Stimulated activated CD8-positive, alpha-beta memory T cell treated with anti-CD3 and anti-CD28 coated beads, Interleukin-4, amount 100 ng/mL, for 24 hours (primary cell): ENCODE measurements around the gene DISC1.
"Not testable (repeated sequence)": the region's sequence is repeated elsewhere in the genome, so short reads cannot be mapped to it uniquely, and the experiment has no call there.

Experiments used
- DNase-seq: peaks from one replicate; pipeline ENCODE4 v3.0.0-alpha.2; 2020; ENCODE audit warnings: low read depth

The DISC1 gene

GRCh38 chr1:231774719-231775335 lies 148.2 kb downstream of the DISC1 start:
- DNase-seq: no peak

GRCh38 chr1:231776010-231776756 lies 149.6 kb downstream of the DISC1 start:
- DNase-seq: no peak

GRCh38 chr1:231776757-231777062 lies 150.1 kb downstream of the DISC1 start:
- DNase-seq: no peak

GRCh38 chr1:231778009-231778719 lies 151.6 kb downstream of the DISC1 start:
- DNase-seq: no peak

- no peak for DNase-seq
These were observed 152.5 kb downstream of the DISC1 start for GRCh38 chr1:231779081-231779480.

- DNase-seq: no peak
These were observed 155.3 kb downstream of the DISC1 start for GRCh38 chr1:231781892-231782291.

- DNase-seq: not testable (repeated sequence)
These were observed 158.5 kb downstream of the DISC1 start for GRCh38 chr1:231785073-231785472.

GRCh38 chr1:231786126-231786525 lies 159.5 kb downstream of the DISC1 start:
- DNase-seq: no peak

GRCh38 chr1:231792634-231793033 lies 166.0 kb downstream of the DISC1 start:
- no peak for DNase-seq

GRCh38 chr1:231793893-231794292 lies 167.3 kb downstream of the DISC1 start:
- DNase-seq: no peak

GRCh38 chr1:231796141-231796540 lies 169.6 kb downstream of the DISC1 start:
- no peak for DNase-seq

GRCh38 chr1:231799363-231799986 lies 172.9 kb downstream of the DISC1 start:
- no peak for DNase-seq

- DNase-seq: no peak
These were observed 173.5 kb downstream of the DISC1 start for GRCh38 chr1:231800108-231800507.

GRCh38 chr1:231801042-231801585 lies 174.5 kb downstream of the DISC1 start:
- DNase-seq: no peak

GRCh38 chr1:231803353-231803752 lies 176.8 kb downstream of the DISC1 start:
- no peak for DNase-seq

GRCh38 chr1:231806623-231807495 lies 180.3 kb downstream of the DISC1 start:
- DNase-seq: no peak

GRCh38 chr1:231807541-231807940 lies 181.0 kb downstream of the DISC1 start:
- DNase-seq: no peak

GRCh38 chr1:231808116-231808515 lies 181.5 kb downstream of the DISC1 start:
- no peak for DNase-seq

GRCh38 chr1:231808990-231809389 lies 182.4 kb downstream of the DISC1 start:
- DNase-seq: no peak

GRCh38 chr1:231810415-231810814 lies 183.8 kb downstream of the DISC1 start:
- no peak for DNase-seq

GRCh38 chr1:231814021-231814420 lies 187.4 kb downstream of the DISC1 start:
- no peak for DNase-seq

GRCh38 chr1:231814521-231814920 lies 187.9 kb downstream of the DISC1 start:
- DNase-seq: no peak
